Osteocyte (in vitro differentiated cells): ENCODE data around the gene WDFY3. TPM values are rescaled to one million over a fixed set of nuclear protein-coding genes. Genes with fewer than 3 reads are reported as not detected.
"Not testable (repeated sequence)": the region's sequence is repeated elsewhere in the genome, so short reads cannot be mapped to it uniquely, and the experiment has no call there.

Source experiments
- DNase-seq: peaks from one replicate; pipeline ENCODE4 v3.0.0; 2021; ENCODE audit warnings: mixed read lengths; ENCODE audit not compliant: unreplicated experiment; ENCODE audit errors: extremely low spot score
- H3K27ac Mint-ChIP-seq: one replicate; pipeline ENCODE4 v1.8.0; 2021; ENCODE audit warnings: mild to moderate bottlenecking, mixed read lengths; ENCODE audit not compliant: unreplicated experiment
- H3K27me3 Mint-ChIP-seq: one replicate; pipeline ENCODE4 v1.8.0; 2021; ENCODE audit warnings: mixed read lengths; ENCODE audit not compliant: unreplicated experiment
- H3K36me3 Mint-ChIP-seq: one replicate; pipeline ENCODE4 v1.8.0; 2021; ENCODE audit warnings: mixed read lengths; ENCODE audit not compliant: unreplicated experiment
- H3K4me1 Mint-ChIP-seq: one replicate; pipeline ENCODE4 v1.8.0; 2021; ENCODE audit warnings: mixed read lengths; ENCODE audit not compliant: unreplicated experiment
- H3K4me3 Mint-ChIP-seq: one replicate; pipeline ENCODE4 v1.8.0; 2021; ENCODE audit warnings: mild to moderate bottlenecking, moderate library complexity, mixed read lengths; ENCODE audit not compliant: unreplicated experiment
- H3K9me3 Mint-ChIP-seq: one replicate; pipeline ENCODE4 v1.8.0; 2021; ENCODE audit warnings: mixed read lengths; ENCODE audit not compliant: unreplicated experiment
- total RNA-seq: library from RNA; stranded (reverse); gene quantifications from 2 replicates; pipeline ENCODE4 v1.2.1, GENCODE V29; 2021
- TF ChIP-seq, protein P1 (sequence below): fragments of 200-600 bp; sonication (generic); IDR thresholded peaks from 2 replicates; pipeline ENCODE4 v1.5.0; 2021; ENCODE audit warnings: antibody characterized with exemption, mild to moderate bottlenecking, moderate library complexity

The WDFY3 gene
- total RNA-seq, 1 donor from 2014 or later, result 91.4 TPM

DNA sequence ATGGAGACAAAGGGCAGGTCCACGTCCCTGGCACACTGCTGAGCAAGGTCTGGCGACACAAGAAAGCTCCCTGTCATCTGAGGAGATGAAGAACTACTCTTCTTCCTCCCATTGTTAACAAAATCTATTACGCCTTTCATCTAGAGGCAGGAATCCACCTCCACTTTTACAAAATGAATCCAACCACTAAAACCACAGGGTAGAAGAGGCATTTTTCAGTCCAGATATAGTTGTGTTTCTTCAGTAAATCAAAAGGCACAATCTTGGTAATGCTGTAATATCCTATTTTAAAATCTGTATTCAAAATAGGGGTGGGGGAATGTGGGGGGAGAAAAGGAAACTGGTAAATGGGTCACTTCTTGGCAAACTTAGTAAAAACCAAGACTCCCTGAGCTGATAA lies 282.1 kb downstream of the WDFY3 start:
- no peak for DNase-seq
- H3K36me3 Mint-ChIP-seq, result peaks cover 69% of the 10 kb centered on the region
- no peaks in the 10 kb centered on the region for H3K27me3 Mint-ChIP-seq
- H3K27ac Mint-ChIP-seq, result no peak overlapping the region
- peaks cover 30% of the 10 kb centered on the region for H3K4me1 Mint-ChIP-seq
- TF ChIP-seq, protein P1, sequence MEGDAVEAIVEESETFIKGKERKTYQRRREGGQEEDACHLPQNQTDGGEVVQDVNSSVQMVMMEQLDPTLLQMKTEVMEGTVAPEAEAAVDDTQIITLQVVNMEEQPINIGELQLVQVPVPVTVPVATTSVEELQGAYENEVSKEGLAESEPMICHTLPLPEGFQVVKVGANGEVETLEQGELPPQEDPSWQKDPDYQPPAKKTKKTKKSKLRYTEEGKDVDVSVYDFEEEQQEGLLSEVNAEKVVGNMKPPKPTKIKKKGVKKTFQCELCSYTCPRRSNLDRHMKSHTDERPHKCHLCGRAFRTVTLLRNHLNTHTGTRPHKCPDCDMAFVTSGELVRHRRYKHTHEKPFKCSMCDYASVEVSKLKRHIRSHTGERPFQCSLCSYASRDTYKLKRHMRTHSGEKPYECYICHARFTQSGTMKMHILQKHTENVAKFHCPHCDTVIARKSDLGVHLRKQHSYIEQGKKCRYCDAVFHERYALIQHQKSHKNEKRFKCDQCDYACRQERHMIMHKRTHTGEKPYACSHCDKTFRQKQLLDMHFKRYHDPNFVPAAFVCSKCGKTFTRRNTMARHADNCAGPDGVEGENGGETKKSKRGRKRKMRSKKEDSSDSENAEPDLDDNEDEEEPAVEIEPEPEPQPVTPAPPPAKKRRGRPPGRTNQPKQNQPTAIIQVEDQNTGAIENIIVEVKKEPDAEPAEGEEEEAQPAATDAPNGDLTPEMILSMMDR, result no peak
- no peak overlapping the region for H3K4me3 Mint-ChIP-seq
- no peaks in the 10 kb centered on the region for H3K9me3 Mint-ChIP-seq

- DNase-seq, result no peak
- H3K4me3 Mint-ChIP-seq, result no peak overlapping the region
- H3K27ac Mint-ChIP-seq, result no peak overlapping the region
- H3K4me1 Mint-ChIP-seq, result peaks cover 25% of the 10 kb centered on the region
- no peaks in the 10 kb centered on the region for H3K27me3 Mint-ChIP-seq
- H3K9me3 Mint-ChIP-seq, result no peaks in the 10 kb centered on the region
- H3K36me3 Mint-ChIP-seq, result peaks cover 70% of the 10 kb centered on the region
- TF ChIP-seq, protein P1, result no peak
Measured at GRCh38 chr4:84683064-84683850, 283.2 kb downstream of the WDFY3 start.

GRCh38 chr4:84682661-84683060 lies 283.8 kb downstream of the WDFY3 start:
- Mint-ChIP-seq H3K36me3 (peaks cover 68% of the 10 kb centered on the region), H3K27ac (peak overlapping the region; percentile 34), H3K4me1 (peaks cover 21% of the 10 kb centered on the region)
- H3K9me3 Mint-ChIP-seq, H3K27me3 Mint-ChIP-seq, H3K4me3 Mint-ChIP-seq, DNase-seq: not testable (repeated sequence)

GRCh38 chr4:84681486-84682274 lies 284.8 kb downstream of the WDFY3 start:
- Mint-ChIP-seq H3K27me3 (no peaks in the 10 kb centered on the region), H3K4me3 (no peak overlapping the region), H3K9me3 (no peaks in the 10 kb centered on the region), H3K4me1 (peaks cover 20% of the 10 kb centered on the region), H3K36me3 (peaks cover 69% of the 10 kb centered on the region), H3K27ac (peak overlapping the region; percentile 44)
- no peak for DNase-seq
- TF ChIP-seq, protein P1, result peak; percentile 21

GRCh38 chr4:84680956-84681355 lies 285.5 kb downstream of the WDFY3 start:
- Mint-ChIP-seq H3K4me3 (no peak overlapping the region), H3K36me3 (peaks cover 71% of the 10 kb centered on the region), H3K27me3 (no peaks in the 10 kb centered on the region), H3K27ac (no peak overlapping the region), H3K4me1 (peaks cover 20% of the 10 kb centered on the region), H3K9me3 (no peaks in the 10 kb centered on the region)
- TF ChIP-seq, protein P1, result no peak
- DNase-seq, result no peak
